RCC 7860 (cell line): Measurements from ENCODE around the gene F2R.

Experiments
- DNase-seq: peaks from one replicate; pipeline ENCODE4 v3.0.0-alpha.2; 2015; ENCODE audit warnings: low spot score
- FAIRE-seq: peaks from 2 replicates; lab custom pipeline; 2012; peaks lifted over from hg19 to GRCh38; lab: Jason Lieb, UNC

The F2R gene

DNA sequence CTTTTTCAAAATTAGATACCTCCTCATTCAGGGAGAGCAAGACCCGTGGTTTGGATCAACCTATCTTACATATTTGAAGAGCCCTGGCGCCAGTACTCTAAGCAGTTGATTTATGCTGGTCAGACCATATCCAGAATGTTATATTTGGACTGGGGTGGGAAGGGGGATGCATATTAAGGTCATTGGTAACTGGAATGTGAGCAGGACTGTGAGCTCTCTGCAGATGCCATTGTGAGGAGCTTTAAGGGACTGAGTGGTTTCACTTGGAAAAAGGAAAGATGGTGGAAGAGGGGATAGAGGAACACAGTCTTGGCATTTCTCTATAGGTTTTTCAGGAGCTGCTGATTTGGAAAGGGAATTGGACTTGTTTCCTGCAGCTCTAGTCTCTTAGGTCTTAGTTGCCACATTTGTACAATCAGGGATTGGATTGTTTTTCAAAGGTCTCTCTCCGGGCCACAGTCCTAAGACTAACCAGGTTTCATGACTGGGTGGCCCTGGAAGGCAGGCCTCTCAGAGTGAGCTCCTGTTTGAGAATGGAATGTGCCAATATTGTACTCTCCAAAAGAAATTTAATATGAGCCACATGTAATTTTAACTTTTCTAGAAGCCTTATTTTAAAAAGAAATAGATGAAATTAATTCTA lies 25.8 kb upstream of the F2R start:
- DNase-seq (no peak), FAIRE-seq (no peak)

DNA sequence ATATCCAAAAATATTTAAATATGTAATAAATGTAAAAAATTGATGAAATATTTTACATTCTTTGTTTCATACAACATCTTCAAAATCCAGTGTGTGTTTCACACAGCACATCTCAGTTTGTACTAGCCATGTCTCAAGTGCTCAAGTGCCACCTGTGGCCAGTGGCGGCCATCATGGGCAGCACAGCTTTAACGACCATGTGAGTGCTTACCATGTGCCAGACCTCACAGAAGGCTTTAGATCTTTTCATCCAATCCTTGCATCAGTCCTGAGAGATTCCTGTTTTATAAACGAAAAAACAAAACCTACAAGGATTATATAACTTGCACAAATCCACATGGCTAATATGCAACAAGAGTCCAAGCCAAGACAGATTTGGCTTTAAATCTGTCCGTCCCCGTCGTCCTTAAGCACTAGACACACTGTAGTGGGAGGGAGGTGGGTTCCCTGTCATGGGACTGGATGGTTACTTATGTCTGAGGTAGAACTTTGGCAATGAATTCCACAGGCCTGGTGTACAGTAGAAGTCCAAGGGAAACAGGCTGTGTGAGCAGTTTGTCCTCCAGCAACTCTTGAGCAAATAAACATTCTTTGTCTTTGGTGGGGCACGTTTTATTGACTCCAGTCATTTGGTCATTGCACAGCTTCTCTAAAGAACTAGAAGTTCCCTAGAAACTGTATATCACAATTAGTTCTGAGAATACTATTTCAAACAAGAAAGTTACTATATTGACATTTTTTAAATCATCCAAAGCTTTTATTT lies 25.0 kb upstream of the F2R start:
- FAIRE-seq (no peak), DNase-seq (no peak)

DNA sequence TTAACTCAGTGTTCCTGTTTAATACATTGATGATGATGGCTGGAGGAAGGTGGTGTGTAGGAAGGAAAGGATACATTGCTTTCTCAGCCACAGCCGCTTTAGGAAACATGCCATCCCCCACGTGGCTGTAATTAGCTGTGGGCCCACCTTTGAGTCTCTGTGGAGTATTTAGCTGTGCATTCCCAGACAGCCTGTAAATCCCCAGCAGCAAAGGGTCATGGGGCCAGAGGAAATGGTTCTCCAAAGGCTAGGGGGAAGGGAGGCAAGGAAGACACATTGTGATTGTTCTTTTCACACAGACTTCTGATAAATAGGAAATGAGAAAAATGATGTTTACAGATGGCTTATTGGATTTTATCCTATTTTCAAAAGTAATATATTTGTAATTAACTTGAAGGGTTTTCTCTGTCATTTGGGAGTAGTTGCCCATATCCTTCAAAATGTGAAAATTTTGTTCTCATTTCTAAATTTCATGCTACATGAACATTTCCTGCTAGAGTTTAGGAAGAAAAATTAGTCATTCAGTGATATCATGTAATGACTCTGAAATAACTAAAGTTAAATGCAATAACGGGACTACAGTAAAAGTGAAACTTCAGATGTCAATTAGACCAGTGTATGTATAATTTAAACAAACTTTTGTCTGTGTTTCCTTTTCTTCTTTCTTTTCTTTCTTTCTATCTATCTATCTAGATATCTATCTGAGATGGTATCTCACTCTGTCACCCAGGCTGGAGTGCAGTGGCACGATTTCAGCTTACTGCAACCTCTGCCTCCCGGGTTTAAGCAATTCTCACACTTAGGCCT lies 24.3 kb upstream of the F2R start:
- FAIRE-seq (peak; percentile 4), DNase-seq (peak; percentile 47)

DNA sequence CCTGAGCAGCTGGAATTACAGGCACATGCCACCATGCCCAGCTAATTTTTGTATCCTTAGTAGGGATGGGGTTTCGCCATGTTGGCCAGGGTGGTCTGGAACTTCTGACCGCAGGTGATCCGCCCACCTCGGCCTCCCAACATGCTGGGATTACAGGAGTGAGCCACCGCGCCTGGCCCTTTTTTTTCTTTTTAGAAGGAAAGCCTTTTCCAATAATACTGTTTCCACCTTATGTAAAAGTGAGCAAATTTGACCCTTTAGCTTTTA lies 23.7 kb upstream of the F2R start:
- FAIRE-seq: no peak
- DNase-seq: no peak

DNA sequence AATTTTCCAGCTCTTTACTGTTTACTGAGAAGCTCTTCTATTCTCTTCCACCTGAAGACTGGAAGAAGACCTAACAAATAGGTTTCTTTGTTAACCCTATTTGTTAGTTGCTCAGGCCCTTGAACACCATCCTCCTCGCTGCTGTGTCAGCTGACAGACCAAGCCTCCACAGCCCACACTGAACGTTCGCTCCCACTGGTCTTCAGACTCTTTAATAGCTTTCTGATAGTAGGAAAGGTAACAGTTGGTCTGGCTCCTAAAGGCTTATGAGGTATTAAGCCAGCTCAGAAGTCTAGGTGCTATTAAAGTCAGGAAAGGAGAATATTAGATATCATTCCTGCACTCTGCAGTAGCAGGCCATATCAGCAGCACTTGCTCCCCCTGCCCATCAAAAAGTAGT lies 23.3 kb upstream of the F2R start:
- no peak for FAIRE-seq
- no peak for DNase-seq

DNA sequence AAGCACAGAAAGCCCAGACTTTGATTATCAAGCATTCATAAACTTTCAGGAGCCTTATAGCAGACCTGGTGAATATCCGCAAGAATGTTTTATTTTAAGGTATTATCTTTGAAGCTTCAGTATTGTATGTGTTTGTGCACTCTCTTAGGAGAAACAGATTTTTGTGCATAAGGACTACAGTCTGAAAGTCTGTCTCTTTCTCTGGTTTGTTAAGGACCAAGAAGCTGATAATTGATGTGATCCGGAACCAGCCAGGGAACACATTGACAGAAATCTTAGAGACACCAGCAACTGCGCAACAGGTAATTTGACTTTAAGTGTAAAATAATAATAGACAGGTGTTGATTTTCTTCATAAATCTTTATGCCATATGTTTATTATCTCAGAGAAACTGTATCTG lies 22.8 kb upstream of the F2R start:
- FAIRE-seq (no peak), DNase-seq (no peak)

DNA sequence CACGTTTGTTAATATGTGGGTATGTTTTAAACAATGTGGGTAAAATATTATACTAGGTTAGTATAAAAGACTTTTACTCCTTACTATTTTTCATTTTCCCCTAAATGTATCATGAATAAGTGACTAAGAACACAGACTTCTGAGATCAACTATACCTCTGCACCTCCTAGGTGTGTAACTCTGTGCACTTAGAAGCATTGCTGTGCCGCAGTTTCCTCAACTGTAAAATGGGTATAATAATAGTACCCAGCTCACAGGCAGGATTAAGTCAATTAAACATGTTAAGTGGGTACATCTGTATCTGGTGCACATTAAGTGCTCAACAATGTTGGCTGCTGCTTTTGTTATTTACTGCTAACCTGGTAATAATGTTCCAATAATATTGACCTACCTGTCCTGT lies 21.6 kb upstream of the F2R start:
- DNase-seq: no peak
- FAIRE-seq: no peak

DNA sequence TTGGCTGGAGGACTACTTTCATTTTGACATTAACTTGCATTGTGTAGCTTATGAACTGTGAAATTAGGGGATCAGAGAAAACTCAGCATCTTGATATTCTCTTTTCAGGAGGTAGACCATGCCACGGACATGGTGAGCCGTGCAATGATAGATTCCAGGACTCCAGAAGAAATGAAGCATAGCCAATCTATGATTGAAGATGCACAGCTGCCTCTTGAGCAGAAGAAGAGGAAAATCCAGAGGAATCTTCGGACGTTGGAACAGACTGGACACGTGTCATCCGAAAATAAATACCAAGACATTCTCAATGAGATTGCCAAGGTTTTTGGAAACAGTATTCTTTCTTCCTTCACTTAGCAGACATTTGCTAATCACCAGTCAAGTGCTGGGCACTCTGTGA lies 20.6 kb upstream of the F2R start:
- FAIRE-seq (no peak), DNase-seq (no peak)

DNA sequence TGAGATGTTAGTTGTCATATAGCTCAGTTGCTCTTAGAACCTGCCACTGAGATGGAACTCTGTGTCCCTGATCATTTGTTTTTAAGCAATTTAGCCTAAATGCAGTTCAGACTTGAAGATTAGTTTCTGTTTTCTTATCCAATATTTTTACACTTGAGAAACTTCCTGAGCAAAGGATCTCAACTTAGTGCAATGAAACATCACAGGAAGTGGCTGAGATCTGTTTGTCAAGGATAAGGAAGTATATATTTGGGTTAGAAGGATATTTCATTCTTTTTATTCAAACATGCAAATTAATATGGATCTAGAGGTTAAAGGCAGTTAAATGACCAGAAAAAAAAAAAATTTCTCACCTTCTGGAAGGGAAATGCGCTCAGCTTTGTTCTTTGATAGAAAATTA lies 19.7 kb upstream of the F2R start:
- no peak for FAIRE-seq
- DNase-seq: no peak

DNA sequence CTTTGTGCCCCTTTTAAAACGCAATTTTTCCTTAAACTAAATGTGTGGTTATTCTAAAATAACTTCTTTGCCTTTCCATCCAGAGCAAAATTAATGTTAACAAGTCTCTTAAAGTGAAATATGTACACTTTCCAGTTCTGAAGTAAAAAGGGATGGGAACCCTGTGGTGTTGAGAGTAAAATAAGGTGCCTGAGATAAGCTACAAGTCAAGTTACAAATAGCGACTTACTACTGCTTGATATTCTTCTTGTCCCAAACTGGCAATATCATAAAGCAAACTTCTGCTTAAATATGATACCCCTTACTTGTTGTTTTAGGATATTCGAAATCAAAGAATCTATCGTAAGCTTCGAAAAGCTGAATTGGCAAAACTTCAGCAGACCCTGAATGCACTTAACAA lies 18.3 kb upstream of the F2R start:
- FAIRE-seq (no peak), DNase-seq (no peak)

DNA sequence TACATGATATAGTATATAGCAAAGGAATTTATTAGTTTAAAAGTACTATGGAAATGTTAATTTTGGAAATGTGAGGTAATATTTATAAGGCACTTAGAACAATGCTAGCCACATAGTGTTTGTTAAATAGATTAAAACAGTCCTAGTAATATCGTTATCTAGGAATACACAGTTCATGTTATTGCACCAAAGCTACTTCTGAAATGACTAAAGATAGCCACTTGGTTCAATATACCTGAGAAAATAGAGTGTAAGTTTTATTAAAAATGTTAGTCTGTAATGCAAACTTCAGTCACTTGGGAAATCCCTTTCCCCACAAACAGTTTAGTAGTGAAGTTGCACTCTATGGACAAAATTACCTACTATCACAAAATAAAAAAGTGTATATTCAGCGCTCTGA lies 15.4 kb upstream of the F2R start:
- FAIRE-seq (no peak), DNase-seq (no peak)

DNA sequence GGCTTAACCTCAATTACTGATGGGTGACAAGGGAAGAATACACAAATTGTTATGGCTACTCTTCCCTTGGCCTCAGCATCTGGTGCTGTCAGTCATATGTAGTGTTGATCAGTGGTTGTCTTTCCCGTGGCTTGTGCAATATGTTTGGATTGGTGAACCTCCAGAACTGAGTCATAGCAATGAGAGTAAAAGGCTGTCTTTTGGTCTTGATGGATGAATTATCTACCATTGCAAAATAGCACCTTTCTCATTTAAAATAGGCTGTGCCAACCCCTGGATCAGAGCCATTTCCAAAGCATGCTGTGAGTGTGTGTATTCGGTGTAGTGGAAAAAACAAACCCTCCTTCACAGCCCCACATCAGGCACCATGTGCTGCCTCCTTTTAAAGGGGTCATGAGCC lies 14.6 kb upstream of the F2R start:
- FAIRE-seq: no peak
- peak; percentile 17 for DNase-seq

DNA sequence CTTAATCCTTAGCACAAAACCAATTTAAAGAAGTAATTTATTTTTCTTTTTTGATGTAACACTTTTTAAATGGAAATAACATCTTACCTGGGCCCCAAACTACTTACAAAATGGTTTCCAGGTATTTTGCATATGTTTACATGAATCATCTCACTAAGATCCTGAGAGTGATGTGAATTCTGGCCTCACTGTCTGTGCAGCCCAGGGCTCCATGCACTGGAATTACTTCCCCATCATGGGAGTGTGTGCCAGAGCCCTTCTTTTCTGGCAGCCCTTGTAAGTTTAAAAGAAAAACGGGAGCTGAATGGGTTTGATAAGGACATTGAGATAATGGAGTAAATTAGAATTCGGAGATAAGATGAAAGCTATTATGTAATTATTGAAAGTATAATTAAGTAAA lies 12.2 kb upstream of the F2R start:
- FAIRE-seq (no peak), DNase-seq (no peak)

DNA sequence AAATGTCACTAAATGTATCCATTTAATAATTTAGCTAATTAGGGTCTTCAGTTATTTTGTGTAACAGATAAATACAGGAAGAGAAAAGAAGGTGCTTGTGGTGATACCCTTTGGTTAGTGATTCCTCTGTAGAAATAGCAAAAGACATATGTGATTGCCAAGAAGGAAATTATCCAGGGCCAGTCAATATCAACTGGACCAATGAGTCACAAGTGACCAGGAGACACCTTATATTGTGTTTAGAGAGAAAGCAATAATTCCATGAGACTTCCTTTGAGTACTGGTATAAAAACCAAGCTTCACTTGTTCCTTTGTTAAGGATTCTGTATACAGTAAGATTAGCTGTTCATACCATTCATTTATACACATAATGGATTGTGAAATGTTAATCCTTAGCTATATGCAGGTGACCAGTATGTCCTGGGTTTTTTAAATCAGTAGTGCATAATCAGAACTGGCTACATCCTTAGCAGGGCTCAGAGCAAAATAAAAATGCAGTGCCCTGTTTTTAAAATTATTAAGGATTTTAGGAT lies 11.7 kb upstream of the F2R start:
- FAIRE-seq (no peak), DNase-seq (no peak)

DNA sequence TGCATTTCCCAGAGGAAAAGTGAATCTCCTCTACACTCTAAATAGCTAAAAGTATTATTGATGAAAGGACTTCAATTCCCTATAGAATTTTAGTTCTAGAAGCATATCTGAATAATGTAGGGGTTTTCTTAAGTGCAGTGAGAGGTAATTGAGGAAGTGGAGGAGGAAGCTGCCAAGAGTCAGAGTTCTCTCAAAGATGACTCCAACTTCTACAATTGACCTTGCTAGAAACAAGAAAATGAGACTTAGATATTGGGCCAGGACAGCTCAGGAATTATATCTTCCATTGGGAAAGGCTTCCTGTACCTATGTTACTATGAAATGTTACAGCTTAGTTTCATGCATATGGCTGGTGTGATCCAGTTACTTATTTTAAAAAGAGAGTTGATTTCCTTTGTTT lies 10.4 kb upstream of the F2R start:
- FAIRE-seq (no peak), DNase-seq (no peak)

DNA sequence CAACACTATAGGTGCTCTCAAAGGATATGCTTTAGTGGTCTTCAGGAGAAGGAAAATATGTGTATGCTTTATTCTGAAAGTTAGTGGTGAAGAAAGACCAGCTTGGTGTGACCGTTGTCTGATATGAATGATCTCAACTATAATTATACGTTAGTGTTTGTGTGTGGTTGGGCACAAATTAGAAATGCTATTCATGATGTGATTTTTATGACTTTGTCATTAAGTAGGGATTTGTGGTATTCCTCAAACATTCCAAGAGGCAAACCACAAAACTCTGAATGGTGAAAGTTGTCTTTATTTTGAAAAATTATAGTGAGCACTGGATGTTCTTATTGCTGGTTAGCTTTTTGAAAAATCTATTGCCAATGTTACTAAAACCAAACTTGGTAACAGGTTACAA lies 6.2 kb upstream of the F2R start:
- FAIRE-seq (peak; percentile 53), DNase-seq (peak; percentile 55)

DNA sequence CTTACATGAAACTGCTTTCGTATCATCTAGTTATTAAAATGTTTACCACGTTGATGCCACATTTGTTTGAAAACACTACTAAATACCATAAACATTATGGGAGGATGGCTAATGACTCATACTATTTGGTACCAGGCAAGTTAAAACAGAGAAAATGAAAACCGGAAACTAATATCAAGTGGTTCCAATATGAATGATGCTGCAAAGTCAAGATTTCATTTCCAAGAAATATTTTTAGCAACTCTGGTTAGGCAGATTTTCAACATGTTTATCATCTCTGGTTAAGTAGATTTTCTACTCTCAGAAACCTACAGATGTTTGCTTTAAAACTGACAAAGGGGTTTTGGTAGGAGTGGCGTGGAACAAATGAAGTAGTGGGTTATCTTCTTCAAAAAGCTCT lies 4.9 kb upstream of the F2R start:
- no peak for DNase-seq
- FAIRE-seq: no peak

DNA sequence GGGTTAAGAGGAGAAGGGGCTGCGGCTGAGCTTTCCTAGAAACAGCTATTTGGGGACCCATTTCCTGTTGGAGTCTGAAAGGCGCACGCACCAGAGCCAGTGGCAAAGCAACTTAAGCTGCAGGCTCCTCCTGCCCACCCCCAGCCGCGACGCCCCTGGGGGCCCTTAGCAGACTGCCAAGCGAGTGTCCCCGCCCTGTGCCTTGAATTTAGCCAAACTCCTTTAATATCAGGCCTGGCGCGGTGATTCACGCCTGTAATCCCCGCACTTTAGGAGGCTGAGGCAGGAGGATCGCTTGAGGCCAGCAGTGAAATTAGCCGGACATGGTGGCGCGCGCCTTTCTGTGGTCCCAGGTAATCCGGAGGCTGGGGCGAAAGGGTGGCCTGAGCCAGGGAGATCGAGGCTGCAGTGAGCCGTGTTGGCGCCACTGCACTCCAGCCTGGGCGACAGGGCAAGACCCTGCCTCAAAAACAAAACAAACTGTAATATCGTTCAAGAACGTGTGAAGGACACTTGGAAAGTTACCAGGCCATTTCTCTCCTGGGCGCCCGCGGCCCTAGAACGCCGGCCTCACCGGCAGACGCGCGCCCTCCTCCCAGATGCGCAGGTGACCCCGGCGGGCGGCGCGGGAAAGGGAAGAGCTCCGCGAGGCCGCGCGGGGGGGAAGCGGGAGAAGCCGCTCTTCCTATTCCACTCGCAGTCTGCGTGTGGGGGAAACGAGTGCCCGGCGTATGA lies 1.0 kb upstream of the F2R start:
- FAIRE-seq (no peak), DNase-seq (no peak)

DNA sequence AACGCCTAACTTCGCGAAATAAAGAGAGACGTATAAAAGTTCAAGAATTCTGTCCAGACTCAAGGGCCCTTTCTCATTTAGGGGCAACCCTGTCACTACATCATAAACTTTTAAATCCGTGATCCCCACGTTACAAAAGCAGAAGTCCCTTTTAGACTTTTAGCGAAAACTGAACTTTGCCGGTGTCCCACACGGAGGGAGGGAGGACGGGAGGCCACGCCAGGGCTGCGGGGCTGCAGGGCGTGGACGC lies 515 bp upstream of the F2R start:
- DNase-seq: no peak
- FAIRE-seq: no peak

DNA sequence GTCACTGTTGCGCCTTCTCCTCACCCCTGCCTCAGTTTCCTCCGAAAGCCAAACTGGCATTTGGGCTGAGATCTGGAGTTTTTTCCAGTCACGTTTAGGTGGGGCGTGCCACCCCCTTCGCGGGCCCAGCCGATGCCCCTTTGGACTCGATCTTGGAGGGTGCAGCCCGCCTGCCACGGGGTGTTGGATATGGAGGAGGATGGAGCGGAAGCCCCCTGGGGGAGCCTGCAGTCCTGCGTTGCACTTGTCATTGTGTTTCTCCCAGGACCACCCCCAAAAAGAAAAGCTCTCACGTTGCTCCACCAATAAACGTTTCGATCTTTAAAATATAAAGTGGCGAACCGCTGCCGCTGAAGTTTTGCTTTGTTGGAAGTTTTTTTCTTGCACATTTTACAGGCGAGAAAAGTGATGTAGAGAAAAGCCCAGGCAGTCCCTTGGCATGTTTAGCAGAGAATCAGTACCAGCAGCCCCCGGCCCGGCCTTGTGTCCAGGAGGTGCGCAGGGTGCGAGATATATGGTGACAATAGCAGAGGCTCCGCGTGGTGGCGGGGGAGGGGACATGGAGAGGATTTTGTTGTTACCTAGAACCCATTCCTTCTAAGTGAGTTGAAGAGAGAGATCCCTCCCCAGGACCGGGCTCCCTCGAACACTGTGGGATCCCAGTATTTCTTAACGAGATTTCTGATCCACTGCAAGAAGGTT lies 681 bp downstream of the F2R start:
- FAIRE-seq: no peak
- DNase-seq: no peak
